T-helper 1 cell (primary cell): Measurements from ENCODE around the gene NPW.

Experiments used
- DNase-seq, 5 donors: peaks; one replicate each; pipeline ENCODE4 v3.0.0-alpha.2; 2012 to 2020

Gene NPW

GRCh38 chr16:1984347-1985225 is 35.0 kb upstream of the NPW start:
- peak in 1 of 5 donors; percentile 27 for DNase-seq

- DNase-seq: no peak
These were observed 34.0 kb upstream of the NPW start for GRCh38 chr16:1985466-1986150.

- no peak for DNase-seq
These were observed 32.4 kb upstream of the NPW start for GRCh38 chr16:1987198-1987597.

GRCh38 chr16:1989209-1990100 is 30.1 kb upstream of the NPW start, which contains the start of gene SYNGR3:
SYNGR3 (plus strand) TSS chr16:1989970; CDS start chr16:1990103, 133 bp downstream.
- no peak for DNase-seq

GRCh38 chr16:1990101-1990350 is 29.6 kb upstream of the NPW start:
- no peak for DNase-seq

- DNase-seq: peak in 1 of 5 donors; percentile 50
These were observed 29.0 kb upstream of the NPW start for GRCh38 chr16:1990351-1991134.

GRCh38 chr16:1991135-1991551 is 28.4 kb upstream of the NPW start:
- peak in 4 of 5 donors; percentile 39 to 66 (median 50) for DNase-seq

GRCh38 chr16:1991588-1991947 is 28.0 kb upstream of the NPW start:
- DNase-seq: no peak

- DNase-seq: peak; percentile 93 to 100 (median 98)
These were observed 27.5 kb upstream of the NPW start for GRCh38 chr16:1991948-1992703.

GRCh38 chr16:1992704-1993317 is 26.8 kb upstream of the NPW start:
- no peak for DNase-seq

- DNase-seq: no peak
These were observed 25.9 kb upstream of the NPW start for GRCh38 chr16:1993731-1994131.

- no peak for DNase-seq
These were observed 21.9 kb upstream of the NPW start for GRCh38 chr16:1997494-1998359.

- no peak for DNase-seq
These were observed 21.2 kb upstream of the NPW start for GRCh38 chr16:1998360-1998835.

- no peak for DNase-seq
These were observed 20.5 kb upstream of the NPW start for GRCh38 chr16:1998852-1999801.

- DNase-seq: no peak
These were observed 19.6 kb upstream of the NPW start for GRCh38 chr16:1999866-2000514.

- DNase-seq: no peak
These were observed 18.6 kb upstream of the NPW start for GRCh38 chr16:2001035-2001434.

- no peak for DNase-seq
These were observed 17.9 kb upstream of the NPW start for GRCh38 chr16:2001456-2002355.
